GM21529 (cell line): ENCODE results near the gene FAM9C.
A peak's percentile ranks its signal among the peaks of the same experiment; 100 is the strongest.
"Not testable (repeated sequence)": the region's sequence is repeated elsewhere in the genome, so short reads cannot be mapped to it uniquely, and the experiment has no call there.

Experiments used
- ATAC-seq: cut with Tn5 transposase; IDR thresholded peaks from one replicate; pipeline ENCODE4 v1.9.1; 2021; ENCODE audit not compliant: unreplicated experiment

The FAM9C gene

DNA sequence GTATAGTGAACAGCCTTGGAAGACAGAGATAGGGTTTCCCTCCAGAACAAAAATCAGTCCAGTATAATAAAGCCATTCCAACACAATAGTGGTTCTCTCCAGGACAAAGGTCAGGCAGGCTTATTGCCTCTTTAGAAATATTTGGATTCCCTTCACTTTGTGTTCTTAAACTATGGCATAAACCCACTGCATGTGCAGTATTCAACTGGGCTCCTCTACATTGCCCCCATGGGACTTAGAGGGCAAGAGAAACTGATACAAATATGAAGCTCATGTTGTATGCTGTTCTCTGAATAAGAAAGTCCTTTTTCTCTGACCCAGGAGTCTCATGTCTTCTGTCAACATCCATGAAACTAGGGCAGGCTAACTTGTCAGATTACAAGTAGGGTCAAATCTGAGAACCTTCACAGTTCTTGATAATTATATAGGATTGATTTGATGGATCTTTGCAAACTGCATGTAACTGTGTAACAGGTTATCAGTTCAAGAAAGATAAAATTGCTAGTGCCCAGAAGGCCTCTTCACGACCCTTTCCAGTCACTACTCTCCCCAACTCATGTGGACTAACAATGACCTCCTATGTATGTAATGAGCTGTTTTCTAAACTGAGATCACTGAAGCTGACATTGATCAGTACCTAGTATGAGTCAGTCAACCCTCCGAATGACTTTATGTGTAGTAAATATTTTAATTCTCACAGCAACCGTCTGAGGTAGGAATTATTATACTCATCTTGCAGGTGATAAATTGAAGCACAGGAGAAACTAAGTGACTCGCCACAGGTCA lies 31.9 kb upstream of the FAM9C start:
- ATAC-seq, result peak; percentile 46

DNA sequence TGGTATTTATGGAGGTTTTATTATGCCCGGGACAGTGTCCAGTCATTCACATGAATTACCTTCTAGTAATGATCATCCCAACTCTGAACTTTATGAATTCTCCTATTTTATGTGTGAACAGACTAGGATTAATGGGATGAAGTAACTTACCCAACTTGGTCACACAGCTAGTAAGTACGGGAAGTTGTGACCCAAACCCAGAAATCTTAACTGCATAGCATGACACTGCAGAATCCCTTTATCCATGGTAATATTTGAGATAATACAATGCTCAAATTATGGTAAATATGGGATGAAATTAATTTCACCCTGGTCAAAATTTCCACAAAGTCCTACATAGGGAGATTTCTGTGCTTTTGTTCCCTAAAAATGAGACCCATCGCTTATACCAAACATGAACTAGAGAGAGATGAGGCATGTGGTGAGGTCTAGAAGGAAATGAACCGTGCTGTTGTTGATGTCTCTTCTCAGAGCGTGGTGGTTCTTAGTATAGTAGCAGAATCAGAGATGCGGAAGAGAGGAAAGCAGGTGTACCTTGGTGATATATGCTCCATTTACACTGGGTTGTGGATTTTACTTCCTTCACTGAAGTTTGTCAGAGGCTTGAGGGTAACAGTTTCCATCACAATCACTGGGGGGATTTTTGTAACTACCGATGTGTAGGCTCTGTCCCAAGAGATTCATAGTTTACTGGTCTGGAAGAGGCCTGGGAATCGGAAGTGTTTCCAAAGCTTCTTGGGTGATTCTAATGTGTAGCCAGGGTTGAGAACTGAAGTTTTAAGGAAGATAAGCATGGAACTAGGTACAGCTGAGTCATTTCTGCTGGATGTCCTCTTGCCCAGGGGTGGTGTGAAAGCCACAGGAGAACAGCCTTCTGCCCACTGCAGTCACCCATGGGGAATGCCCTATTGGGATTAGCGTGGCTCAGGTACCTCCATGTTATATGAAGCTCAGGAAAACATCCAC lies 30.2 kb upstream of the FAM9C start:
- peak; percentile 80 for ATAC-seq

DNA sequence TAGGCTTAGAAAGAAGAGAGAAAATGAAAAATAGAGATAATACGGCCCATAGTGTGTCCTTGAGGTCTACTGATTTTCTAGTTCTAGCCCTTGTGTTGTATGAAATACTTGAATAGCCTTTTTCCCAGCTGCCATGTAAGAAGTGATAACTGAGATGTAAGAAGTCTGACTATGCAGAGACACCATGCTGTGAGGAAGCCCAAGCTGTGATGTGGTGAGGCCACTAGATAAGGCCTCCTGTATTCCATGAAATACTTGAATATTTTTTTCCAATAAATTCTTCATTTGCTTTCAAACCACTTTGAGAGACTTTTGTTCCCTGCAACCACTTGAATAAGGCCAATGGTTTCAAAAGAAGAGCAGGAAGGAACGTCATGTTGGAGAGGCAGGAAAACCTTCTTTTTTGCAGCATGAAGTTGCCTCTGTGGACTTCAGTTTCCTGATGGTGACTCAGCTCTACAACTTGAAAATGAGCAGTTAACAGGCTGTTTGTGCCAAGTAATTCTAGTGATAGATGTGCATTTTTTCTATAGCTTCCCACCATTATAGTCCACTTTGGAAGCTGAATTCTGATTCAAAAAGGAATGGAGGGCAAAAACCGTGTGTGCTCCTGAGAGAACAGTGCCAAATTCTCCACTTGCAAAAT lies 25.5 kb upstream of the FAM9C start:
- no peak for ATAC-seq

DNA sequence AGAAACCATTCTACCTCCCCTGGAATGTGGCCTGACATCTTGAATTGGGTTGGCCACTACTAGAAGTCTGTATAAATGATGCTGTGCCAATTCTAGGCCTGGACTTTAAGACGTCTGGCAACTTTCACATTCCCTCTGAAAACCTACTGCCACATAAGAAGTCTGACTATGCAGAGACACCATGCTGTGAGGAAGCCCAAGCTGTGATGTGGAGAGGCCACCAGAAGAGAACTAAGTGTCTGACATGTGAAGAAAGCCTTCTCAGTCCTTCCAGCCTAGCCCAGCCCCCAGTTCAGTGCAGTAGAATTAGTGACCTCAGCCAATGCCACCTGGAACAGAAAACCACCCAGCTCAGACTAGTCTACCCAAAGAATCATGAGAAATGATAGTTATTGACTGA lies 24.2 kb upstream of the FAM9C start:
- no peak for ATAC-seq

DNA sequence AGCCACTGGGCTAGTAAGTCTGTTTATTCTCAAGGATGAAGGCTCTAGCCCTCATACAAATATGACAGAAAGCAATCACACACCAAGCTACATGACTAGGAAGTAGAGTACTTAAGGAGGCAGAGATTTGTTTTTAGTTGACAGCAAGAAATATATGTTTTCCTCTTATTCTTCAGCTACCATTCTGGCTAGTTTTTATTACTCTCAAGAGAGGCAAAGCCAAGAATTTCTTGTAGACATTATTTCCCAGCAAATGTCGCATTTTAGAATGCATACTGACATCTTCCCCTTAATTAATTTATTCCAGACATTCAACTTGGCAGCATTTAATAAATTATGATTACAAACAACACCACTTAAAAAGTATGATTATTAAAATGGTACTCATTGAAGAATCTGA lies 23.4 kb upstream of the FAM9C start:
- no peak for ATAC-seq

DNA sequence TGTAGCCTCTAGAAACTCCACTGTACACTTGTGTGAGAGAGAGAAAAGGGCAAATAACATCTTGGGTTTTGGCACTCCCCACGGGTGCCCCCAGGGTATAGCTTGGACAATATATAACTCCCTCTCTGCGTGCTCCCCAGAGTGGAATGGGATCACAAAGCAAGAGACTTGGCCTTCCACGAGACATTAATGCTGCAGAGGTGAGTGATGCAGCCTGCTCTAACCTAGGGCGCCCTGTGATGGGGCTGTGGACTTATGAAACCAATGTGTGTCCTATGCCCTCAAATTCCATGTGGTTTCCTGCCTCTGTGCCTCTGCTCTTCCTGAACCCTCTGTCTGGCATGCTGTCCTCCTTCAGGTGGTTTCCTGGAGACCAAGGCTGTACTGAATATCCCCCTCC lies 22.0 kb upstream of the FAM9C start:
- no peak for ATAC-seq

DNA sequence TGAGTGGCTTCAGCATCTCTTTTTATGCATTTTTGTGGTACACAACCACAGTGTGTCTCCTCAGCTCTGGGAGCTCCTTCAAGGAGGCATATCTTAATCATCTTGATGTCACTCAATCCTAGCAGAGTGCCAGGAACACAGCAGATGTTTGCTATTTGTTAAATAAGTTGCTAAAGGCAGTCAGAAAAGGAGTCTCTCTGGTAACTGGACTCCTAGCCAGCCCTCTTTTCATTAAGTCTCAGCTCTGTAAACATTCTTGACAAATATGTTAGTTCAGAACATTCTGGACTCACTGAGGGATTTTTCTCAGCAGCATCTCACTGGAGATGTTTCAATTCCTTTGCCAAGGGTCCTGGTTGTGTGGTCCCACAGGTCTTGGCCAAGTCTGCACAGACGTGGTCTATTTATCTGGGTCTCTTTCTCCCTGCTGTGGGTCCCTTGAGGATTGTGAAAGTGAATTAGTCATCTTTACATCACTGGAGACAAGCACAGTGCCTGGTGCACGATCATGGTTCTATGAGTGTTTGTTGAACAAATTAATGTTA lies 20.3 kb upstream of the FAM9C start:
- ATAC-seq, result no peak

DNA sequence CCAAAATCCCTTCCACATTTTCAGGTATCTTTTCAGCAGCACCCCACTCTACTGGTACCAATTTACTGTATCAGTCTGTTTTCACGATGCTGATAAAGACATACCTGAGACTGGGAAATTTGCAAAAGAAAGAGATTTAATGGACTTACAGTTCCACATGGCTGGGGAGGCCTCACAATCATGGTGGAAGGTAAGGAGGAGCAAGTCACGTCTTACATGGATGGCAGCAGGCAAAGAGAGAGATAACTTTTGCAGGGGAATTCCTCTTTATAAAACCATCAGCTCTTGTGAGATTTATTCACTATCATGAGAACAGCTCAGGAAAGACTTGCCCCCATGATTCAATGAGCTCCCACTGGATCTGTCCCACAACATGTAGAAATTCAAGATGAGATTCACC lies 18.7 kb upstream of the FAM9C start:
- not testable (repeated sequence) for ATAC-seq

DNA sequence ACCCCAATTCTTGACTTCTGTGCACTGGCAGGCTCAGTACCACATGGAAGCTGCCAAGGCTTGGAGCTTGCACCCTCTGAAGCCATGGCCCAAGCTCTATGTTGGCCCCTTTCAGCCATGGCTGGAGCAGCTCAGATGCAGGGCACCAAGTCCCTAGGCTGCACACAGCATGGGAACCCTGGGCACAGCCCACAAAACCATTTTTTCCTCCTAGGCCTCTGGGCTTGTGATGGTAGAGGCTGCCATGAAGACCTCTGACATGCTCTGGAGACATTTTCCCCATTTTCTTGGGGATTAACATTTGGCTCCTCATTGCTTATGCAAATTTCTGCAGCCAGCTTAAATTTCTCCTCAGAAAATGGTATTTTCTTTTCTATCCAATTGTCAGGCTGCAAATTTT lies 17.9 kb upstream of the FAM9C start:
- not testable (repeated sequence) for ATAC-seq

DNA sequence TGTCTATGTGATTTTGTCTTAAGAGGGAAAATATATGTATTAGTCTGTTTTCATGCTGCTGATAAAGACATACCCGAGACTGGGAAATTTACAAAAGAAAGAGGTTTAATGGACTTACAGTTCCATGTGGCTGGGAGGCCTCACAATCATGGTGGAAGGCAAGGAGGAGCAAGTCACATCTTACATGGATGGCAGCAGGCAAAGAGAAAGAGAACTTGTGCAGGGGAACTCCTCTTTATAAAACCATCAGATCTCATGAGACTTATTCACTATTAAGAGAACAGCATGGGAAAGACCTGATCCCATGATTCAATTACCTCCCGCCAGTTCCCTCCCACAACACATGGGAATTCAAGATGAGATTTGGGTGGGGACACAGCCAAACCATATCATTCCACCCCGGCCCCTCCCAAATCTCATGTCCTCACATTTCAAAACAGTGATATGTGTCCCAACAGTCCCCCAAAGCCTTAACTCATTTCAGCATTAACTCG lies 16.8 kb upstream of the FAM9C start:
- not testable (repeated sequence) for ATAC-seq

DNA sequence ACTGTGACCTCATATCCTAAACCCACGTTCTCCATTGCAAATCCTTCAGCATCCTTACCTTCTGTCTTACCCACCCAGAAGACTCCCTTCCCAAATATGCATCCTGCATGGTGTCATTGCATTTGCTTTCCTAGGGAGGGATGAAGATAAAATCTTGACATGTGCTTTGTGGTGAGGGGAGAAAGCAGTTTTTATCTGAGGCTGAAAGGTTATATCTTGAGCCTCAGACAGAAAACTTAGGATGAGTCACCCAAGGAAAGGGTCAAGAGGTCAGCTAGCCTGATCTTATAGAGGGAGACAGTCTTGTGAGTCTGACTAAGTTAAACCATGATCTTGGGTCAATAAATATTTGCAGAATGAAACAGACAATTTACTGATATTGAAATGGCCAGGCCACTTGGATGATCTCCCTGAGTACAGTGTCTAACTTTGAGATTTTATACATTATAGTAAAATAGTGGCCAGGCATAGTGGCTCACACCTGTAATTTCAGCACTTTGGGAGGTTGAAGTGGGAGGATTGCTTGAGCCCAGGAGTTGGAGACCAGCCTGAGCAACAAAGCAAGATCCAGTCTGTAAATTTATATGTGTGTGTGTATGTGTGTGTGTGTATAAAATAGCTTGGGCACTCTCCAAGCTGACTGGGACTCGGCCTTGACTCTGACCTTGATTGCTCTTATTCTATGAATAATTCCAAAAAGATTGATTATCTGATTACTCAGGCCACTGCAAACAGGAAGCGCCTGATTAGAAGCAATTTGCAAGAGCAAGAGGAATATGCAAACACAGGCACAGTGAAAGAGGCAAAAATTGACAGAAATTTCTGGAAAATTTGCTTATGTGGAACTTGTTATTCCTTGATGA lies 15.4 kb upstream of the FAM9C start:
- ATAC-seq, result no peak

DNA sequence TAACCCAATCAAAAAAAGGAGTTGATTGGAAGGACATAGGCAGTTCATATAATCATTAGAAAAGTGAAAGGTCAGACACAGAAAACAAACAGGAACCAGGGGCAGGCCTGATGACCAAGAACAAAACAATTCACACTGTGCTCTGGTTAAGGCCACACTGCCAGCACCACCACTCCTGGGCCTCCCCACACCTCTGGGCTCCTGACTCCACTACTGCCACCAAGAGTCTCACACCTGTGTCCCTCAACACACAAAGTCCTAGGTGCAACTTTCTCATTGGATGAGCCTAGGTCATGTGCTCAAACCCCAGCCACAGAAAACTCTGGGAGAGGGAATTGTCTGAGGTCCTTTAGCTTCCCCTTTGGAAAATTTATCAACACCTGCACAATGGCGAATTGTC lies 11.1 kb upstream of the FAM9C start:
- peak; percentile 59 for ATAC-seq

DNA sequence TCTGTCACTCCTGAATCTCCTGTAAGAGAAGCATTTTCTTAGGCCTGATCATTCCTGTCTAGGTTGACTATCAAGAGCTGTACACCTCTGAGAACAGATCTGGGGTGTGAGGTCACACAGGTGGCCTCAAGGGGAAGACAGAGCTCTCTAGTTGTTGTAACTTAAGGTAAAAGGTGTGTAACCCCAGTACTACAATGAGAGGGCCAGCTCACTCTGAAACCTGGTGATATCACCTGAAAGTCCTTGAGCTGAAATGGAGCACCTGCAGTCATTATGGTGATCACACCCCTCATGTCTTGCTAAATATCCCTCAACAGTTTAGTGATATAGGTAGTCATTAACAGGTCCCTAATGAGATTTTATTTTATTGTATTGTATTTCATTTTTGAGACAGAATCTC lies 8.8 kb upstream of the FAM9C start:
- no peak for ATAC-seq

DNA sequence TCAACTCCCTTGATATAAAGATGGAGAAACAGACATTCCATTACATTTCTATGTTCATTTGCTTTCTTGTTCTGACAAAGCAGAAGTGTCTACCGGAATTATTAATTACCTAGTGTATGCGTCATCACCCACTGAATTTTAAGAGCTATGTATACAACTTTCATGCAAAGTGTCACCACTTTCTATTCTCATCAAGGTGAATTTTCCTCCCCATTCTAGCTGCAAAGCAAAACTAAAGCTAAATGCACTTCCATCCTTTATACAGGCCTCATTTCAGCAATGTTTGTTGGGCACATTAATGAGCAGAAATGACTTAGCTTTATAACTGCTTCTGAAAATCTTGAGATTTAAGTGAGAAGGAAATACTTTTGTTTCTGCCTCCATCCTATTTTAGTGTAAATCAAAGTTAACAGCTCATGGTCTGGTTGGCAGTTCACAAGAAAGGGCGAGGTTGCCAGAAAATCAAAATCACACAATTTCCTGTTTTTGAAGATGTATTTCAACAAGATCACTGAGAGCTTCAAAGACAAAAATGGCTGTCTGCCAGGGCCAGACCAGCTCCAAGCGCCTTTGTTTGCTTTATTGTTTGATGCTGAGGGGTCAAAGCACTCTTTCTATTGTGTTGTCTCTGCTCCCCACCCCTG lies 7.2 kb upstream of the FAM9C start:
- ATAC-seq, result peak; percentile 69

DNA sequence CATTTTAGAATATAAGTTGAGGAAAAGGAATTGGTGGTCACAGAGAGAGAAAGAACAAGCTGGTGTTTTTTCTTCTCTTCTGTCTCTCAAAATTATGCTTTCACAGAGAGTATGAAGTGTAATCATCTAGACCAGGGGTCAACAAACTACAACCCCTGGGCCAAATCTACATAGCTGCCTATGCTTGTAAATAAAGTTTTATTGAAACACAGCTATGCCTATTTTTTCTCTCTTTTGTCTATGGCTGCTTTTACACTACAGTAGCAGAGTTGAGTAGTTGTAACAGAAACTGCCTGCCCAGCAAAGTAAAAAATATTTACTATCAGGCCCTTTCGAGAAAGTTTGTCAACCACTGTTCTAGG lies 6.7 kb upstream of the FAM9C start:
- no peak for ATAC-seq

DNA sequence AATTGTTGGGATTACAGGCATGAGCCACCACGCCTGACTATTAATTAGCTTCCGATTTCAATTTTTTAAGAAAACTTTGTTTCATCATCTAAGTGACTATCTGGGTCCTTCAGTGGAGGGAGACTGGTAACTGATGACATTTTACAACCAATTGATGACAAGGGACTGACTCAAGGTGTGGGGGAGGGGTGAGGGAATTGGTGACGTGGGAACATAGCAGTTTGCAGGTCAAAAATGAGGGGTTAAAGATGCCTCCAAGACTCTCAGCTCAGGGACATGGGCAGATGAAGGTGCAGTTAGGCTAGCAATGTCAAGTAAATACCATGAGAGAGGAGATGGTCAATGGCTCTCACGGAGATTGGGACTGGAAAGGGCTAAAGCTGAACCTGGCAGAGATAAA lies 5.7 kb upstream of the FAM9C start:
- no peak for ATAC-seq

DNA sequence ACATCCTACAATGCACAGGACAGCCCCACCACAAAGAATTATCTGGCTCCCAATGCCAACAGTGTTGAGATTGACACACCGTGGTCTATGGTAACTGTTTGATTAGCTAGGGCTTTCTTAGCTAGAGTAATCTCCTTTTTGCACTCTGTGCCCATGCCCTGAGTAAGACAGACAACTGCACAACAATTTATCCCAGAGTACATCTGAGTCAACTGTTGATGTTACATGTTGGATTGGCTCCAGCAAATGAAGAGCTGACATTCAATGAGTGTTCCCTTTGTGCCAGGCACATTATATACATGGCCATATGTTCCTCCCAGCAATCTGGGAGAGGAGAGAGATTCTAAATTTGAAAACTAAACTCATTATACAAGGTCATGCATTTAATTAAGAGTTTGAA lies 3.9 kb upstream of the FAM9C start:
- ATAC-seq, result no peak

DNA sequence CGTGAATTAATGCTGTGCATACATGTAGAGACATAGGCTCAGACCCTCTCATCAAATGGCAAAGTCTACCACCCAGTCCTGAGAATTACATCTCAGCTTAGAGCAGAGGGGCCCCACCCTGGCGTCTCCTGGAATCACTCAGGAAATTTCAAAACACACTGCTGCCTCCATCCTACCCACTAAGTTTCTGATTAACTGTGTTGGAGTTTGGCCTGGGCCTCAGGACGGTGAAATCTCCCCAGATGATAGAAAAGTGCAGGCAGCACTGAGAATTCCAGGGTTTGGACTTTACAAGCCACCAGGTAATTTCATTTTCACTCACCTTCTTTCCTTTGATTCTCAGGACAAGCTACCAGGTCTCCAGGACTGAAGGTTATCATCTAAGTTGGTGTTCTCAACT lies 3.3 kb upstream of the FAM9C start:
- ATAC-seq, result no peak

DNA sequence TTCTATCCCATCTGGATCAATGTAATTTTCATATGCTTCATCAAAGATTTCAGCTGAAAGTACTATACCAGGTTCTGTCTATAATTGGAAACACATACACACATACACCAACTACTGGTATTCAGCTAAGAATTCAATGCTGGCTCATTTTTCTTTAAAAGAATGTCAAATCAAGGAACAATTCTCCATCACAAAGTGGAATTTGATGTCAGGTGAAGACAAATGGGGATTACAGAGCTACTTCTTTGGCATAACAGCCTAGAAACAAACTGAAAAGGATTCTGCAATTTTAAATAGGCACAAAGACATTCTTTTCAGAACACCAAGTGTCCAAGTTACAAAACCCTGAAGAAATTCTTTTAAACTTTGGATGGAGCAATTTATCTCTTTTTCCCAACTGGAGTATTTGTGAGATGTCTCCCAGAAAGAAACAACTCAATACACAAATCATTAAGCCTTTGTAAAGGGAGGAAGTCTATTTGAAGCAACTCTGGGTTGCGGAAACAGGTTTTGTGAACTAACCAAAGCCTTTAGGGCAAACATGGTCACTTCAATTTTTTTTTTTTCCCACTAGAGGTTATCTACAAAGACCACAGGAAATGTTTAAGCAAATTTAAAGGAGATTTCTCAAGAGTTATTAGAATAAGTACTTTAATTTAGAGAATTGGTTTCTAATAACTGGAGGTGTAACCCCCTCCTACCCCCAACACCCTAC lies 1.9 kb upstream of the FAM9C start:
- ATAC-seq, result no peak
